Left ventricle myocardium inferior (tissue), 1 donor: Measurements from ENCODE around the gene PLXDC2. TPM values are rescaled to one million over a fixed set of nuclear protein-coding genes. Genes with fewer than 3 reads are reported as not detected.
A peak's percentile ranks its signal among the peaks of the same experiment; 100 is the strongest.

Experiments used
- DNase-seq: peaks from one replicate; pipeline ENCODE4 v3.0.0-alpha.2; 2020
- H3K27ac ChIP-seq: fragments of 200-600 bp; replicated peaks from 2 replicates; pipeline ENCODE4 v1.8.0; 2021
- H3K27me3 ChIP-seq: fragments of 200-600 bp; 2 replicates; pipeline ENCODE4 v1.8.0; 2021; ENCODE audit warnings: low read depth
- H3K36me3 ChIP-seq: fragments of 200-600 bp; 2 replicates; pipeline ENCODE4 v1.8.0; 2021
- H3K4me1 ChIP-seq: fragments of 200-600 bp; 2 replicates; pipeline ENCODE4 v1.8.0; 2021
- H3K4me3 ChIP-seq: fragments of 200-600 bp; 2 replicates; pipeline ENCODE4 v1.8.0; 2021; ENCODE audit warnings: mild to moderate bottlenecking, moderate library complexity
- H3K9me3 ChIP-seq: fragments of 200-600 bp; replicated peaks from 2 replicates; pipeline ENCODE4 v1.8.0; 2021
- intact Hi-C: fragments of 100-400 bp; cut with micrococcal nuclease; formaldehyde crosslinking; loops from one replicate; pipeline ENCODE4 v1.11.0; 2022
- total RNA-seq: library from RNA; stranded (reverse); fragmentation: NEBNext Ultra II Directional; extraction: Animal tissue kit (Norgen Biotek cat#: 25700); gene quantifications from one replicate; pipeline ENCODE4 v1.2.1, GENCODE V29; 2021
- TF ChIP-seq, protein P1 (sequence below): fragments of 200-600 bp; IDR thresholded peaks from 2 replicates; pipeline ENCODE4 v1.8.0; 2021; ENCODE audit warnings: antibody characterized with exemption, mild to moderate bottlenecking, borderline replicate concordance
- donor health status: DM: no; HTN: yes; CAD: no; lungs with severe emphysema.

PLXDC2 gene
- total RNA-seq, 1 donor from 2014 or later, result 16.6 TPM

DNA sequence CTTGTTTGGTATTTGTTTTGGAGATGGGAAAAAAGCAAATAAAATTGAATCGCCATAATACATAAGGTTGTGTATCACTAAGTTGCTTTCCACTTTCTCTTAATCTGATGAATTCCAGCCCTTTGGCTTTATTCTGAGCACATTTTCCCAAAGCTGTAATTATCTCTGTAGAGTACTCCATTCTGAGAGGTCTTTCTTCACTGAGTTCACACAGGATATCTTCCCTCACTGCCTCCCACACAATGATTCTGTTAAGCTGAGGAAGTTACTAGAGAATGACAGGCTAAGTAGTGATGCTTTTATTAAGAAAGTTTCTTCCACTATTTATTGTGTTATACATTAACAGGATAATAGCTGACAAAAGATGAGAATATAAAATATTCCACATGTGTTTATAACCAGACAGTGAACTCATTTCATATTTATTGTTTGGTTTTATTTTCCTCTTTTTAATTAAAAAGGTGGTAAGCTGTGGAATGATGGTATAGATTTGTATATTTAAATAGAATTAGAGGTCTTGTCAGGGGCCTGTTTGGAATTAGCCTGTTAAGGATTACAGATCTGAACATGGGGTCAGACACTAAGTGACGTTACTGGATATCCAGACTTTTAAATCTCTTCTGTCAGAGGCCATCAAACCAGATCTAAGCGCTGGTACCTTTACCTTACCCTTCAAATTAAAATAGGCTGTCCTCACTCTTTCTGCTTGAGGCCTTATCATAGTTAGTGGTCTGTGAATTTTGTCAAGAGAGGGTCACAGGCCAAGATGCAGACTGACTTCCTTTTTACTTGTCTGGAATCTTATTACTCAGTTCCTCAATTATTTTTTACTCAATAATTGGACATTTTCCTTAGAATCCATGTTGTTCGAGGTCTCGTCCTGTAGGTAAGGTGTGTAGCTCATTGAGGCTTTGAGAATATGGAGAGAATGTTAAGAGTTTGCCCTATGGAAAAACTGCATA, 8.4 kb downstream of the PLXDC2 start:
- no peak for DNase-seq
- Histone ChIP-seq H3K27me3 (no peaks in the 10 kb centered on the region), H3K27ac (peak overlapping the region; percentile 38), H3K4me3 (no peak overlapping the region), H3K4me1 (peaks cover 57% of the 10 kb centered on the region), H3K36me3 (no peaks in the 10 kb centered on the region), H3K9me3 (no peaks in the 10 kb centered on the region)
- intact Hi-C loops, result no loop called here
- TF ChIP-seq, protein P1, sequence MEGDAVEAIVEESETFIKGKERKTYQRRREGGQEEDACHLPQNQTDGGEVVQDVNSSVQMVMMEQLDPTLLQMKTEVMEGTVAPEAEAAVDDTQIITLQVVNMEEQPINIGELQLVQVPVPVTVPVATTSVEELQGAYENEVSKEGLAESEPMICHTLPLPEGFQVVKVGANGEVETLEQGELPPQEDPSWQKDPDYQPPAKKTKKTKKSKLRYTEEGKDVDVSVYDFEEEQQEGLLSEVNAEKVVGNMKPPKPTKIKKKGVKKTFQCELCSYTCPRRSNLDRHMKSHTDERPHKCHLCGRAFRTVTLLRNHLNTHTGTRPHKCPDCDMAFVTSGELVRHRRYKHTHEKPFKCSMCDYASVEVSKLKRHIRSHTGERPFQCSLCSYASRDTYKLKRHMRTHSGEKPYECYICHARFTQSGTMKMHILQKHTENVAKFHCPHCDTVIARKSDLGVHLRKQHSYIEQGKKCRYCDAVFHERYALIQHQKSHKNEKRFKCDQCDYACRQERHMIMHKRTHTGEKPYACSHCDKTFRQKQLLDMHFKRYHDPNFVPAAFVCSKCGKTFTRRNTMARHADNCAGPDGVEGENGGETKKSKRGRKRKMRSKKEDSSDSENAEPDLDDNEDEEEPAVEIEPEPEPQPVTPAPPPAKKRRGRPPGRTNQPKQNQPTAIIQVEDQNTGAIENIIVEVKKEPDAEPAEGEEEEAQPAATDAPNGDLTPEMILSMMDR, result no peak

DNA sequence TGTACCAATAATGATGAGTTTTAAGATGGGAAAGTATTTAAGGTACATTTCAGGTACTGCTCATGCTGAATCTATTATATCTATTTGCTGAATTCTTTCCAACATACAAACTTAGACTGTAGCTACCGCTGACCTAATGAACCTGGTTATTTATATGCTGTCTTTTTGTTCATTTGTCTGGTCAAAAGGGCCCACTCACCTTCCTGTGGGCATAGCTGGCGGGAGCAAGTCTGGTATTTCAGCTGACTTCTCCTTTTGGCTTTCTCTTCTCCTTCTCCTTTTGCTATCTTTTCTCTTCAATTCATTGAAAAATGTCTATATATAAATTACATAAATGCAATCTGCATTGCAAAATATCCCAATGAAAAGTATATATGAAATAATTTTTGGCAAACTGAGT, 9.5 kb downstream of the PLXDC2 start:
- no peaks in the 10 kb centered on the region for H3K36me3 ChIP-seq
- H3K4me1 ChIP-seq, result peaks cover 67% of the 10 kb centered on the region
- H3K4me3 ChIP-seq, result no peak overlapping the region
- H3K27me3 ChIP-seq, result no peaks in the 10 kb centered on the region
- H3K27ac ChIP-seq, result peak overlapping the region; percentile 1
- TF ChIP-seq, protein P1, result no peak
- H3K9me3 ChIP-seq, result no peaks in the 10 kb centered on the region
- DNase-seq, result no peak
- intact Hi-C loops, result no loop called here

DNA sequence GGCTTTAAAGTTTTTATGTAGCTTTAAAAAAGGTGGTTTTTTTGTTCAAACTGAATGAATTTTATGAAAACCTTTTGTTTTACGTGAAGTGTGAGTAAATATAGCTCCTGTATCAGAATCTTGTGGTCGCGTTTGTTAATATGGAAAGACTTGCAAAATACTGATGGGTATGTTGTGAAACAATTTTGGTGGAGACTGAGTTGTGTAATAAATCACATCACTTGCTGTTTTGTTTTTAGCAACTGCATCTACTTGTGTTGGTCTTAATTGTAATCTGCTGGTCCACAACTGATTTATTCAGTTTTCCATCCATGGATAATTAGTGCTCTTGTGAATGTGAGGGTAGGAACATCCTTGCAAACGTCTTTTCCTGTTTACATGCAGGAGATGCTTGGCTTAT, 10.5 kb downstream of the PLXDC2 start:
- peaks cover 67% of the 10 kb centered on the region for H3K4me1 ChIP-seq
- DNase-seq, result no peak
- TF ChIP-seq, protein P1, result no peak
- no peaks in the 10 kb centered on the region for H3K27me3 ChIP-seq
- peak overlapping the region; percentile 73 for H3K27ac ChIP-seq
- intact Hi-C loops, result no loop called here
- H3K9me3 ChIP-seq, result no peaks in the 10 kb centered on the region
- no peak overlapping the region for H3K4me3 ChIP-seq
- H3K36me3 ChIP-seq, result no peaks in the 10 kb centered on the region

DNA sequence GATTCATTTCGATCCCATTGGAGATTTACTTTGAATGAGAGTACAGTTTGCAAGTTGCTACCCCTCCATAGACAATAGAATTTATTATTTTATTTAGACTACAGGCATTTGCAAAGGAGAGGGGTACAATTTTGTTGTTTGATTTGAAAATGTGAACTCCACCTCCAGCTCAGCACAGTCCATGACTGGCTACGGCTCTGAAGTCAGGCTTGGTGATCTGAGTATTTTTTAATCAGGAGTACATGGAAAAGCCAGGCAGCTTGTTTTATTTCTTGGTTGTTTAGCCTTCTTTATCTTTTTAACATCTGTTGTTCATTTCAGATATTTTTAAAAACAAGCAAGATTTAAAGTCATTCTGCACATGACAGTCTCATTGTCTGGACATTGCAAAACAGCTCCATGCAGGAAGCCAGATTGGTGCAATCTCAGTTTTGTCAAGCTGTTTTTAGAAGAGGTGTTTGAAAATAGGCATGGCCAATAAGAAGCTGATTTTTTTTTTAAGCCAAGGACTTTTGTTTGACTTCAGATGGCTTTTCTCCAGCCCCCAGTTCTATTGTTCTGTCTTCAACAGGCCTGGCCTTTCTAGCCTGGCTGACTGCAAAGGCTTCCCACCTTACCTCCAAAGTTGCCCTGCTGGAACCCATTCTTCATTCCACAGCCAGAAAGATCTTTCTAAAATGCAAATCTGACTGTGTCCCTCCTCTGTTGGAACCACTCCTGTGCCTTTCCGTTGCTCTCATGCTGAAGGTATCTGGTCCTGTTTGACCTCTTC, 12.2 kb downstream of the PLXDC2 start:
- Histone ChIP-seq H3K27ac (peak overlapping the region; percentile 73), H3K4me3 (peak overlapping the region; percentile 3), H3K9me3 (no peaks in the 10 kb centered on the region), H3K27me3 (no peaks in the 10 kb centered on the region), H3K4me1 (peaks cover 76% of the 10 kb centered on the region), H3K36me3 (no peaks in the 10 kb centered on the region)
- intact Hi-C loops, result no loop called here
- TF ChIP-seq, protein P1, result no peak
- DNase-seq, result no peak

DNA sequence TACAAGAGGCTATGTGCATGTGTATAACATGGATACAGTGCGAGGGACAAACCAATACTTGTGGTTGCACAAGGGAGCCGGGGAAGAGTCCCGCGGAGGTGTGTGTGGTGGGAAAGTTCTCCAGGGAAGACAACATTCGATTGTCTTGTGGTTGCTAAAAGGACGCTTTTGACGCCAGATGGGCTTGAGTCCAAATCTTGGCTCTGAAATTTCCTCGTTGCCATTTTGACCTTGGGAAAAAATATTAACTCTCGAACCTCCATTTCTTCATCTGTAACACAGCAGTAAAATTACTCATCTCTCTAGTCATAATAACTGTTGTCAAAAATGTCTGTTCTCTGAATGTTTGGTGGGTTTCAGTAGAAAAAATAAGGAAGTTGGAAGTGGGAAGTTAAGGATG, 16.5 kb downstream of the PLXDC2 start:
- Histone ChIP-seq H3K4me1 (peaks cover 39% of the 10 kb centered on the region), H3K4me3 (no peak overlapping the region), H3K27ac (no peak overlapping the region), H3K9me3 (no peaks in the 10 kb centered on the region), H3K36me3 (no peaks in the 10 kb centered on the region), H3K27me3 (no peaks in the 10 kb centered on the region)
- intact Hi-C loops, result no loop called here
- TF ChIP-seq, protein P1, result no peak
- DNase-seq, result no peak
